Lower leg skin (tissue), 4 donors: ENCODE measurements around the gene XRCC6. TPM values are rescaled to one million over a fixed set of nuclear protein-coding genes. Genes with fewer than 3 reads are reported as not detected.
"Not testable (repeated sequence)": the region's sequence is repeated elsewhere in the genome, so short reads cannot be mapped to it uniquely, and the experiment has no call there.

ENCODE experiments used
- DNase-seq, 2 donors: peaks; one replicate each; pipeline ENCODE4 v3.0.0-alpha.2; 2019; ENCODE audit warnings: low spot score in 2 of 2
- H3K4me3 ChIP-seq: fragments of 200-600 bp; sonication (generic); 2 replicates; pipeline ENCODE4 v1.5.1; 2017; ENCODE audit warnings: mild to moderate bottlenecking, low read depth; ENCODE audit not compliant: poor library complexity, severe bottlenecking
- POLR2A ChIP-seq, 2 donors: fragments of 450-650 bp; IDR thresholded peaks; one replicate each; pipeline ENCODE4 v1.6.1; 2016 to 2017; ENCODE audit warnings: antibody characterized with exemption in 2 of 2, mild to moderate bottlenecking in 1 of 2, moderate library complexity in 1 of 2
- WGBS, 2 donors: methylation state at CpG; one replicate each; pipeline ENCODE4 v1.1.5; 2018; 5-methylcytosine and 5-hydroxymethylcytosine counted together
- intact Hi-C: fragments of 100-400 bp; cut with DNase I; formaldehyde crosslinking; loops from one replicate; pipeline ENCODE4 v1.15.0; 2023; ENCODE audit warnings: low total_unique reads
- total RNA-seq, 4 donors: library from RNA; depleted of rRNA; stranded (reverse); fragments of >200 nt; gene quantifications; one replicate each; pipeline ENCODE4 v1.1.0, GENCODE V29; 2016
- TF ChIP-seq, protein P1 (sequence below), 3 donors: fragments of 450-650 bp; IDR thresholded peaks; one replicate each; pipeline ENCODE4 v1.5.1; 2016; ENCODE audit warnings: antibody characterized with exemption in 3 of 3, mild to moderate bottlenecking in 3 of 3, moderate library complexity in 2 of 3

XRCC6 gene
- total RNA-seq, 4 donors from 2014 or later, result 150 to 204 (median 161) TPM

DNA sequence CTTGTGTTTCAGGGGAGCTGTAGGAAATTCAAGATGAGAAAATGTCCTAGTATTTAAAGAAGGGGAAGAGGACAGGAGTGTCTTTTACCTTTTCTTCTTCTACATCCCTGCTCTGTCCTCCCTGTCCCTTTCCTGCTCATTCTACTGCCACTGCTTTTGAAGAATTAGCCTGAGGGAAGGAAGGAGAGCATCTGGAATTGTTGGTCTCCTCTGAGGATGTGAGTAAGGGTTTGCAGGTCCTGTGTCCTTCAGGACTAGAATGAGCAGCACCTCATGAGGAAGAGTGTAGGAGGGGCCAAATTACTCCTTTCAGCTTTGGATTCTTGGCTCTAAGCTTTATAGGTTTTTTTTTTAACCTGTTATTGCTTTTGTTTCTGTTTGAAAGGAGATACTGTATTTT lies 43.4 kb downstream of the XRCC6 start:
- TF ChIP-seq POLR2A (IDR thresholded peaks at IDR 0.05), result no peak
- TF ChIP-seq, protein P1, sequence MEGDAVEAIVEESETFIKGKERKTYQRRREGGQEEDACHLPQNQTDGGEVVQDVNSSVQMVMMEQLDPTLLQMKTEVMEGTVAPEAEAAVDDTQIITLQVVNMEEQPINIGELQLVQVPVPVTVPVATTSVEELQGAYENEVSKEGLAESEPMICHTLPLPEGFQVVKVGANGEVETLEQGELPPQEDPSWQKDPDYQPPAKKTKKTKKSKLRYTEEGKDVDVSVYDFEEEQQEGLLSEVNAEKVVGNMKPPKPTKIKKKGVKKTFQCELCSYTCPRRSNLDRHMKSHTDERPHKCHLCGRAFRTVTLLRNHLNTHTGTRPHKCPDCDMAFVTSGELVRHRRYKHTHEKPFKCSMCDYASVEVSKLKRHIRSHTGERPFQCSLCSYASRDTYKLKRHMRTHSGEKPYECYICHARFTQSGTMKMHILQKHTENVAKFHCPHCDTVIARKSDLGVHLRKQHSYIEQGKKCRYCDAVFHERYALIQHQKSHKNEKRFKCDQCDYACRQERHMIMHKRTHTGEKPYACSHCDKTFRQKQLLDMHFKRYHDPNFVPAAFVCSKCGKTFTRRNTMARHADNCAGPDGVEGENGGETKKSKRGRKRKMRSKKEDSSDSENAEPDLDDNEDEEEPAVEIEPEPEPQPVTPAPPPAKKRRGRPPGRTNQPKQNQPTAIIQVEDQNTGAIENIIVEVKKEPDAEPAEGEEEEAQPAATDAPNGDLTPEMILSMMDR (IDR thresholded peaks at IDR 0.05), result no peak
- no peak overlapping the region for H3K4me3 ChIP-seq
- DNase-seq, result no peak
- intact Hi-C loops, result no loop called here

DNA sequence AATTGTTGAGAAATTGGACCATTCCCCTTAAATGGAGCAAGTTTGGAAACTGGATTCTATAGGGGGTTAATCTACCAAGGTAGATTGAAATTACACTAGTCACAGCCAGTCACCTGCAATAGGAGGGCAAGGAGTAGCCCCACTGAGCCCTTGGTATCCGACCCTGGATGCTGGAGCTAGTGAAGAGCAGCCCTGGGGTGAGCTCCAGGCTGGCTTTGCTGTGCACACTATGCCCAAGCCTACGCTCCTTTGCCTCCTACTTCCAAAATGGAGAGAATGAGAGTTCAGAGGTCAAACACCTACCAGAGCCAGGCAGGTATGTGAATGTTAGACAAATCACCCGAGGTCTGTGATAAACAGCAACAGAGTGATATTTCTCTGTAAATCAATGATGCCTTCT lies 43.9 kb downstream of the XRCC6 start:
- no peak for TF ChIP-seq POLR2A (IDR thresholded peaks at IDR 0.05)
- peak in 1 of 2 donors; percentile 60 for DNase-seq
- no peak overlapping the region for H3K4me3 ChIP-seq
- intact Hi-C loops, result no loop called here
- WGBS, 2 donors, result 83 to 86% methylated on average over 3 of the region's 3 CpGs

DNA sequence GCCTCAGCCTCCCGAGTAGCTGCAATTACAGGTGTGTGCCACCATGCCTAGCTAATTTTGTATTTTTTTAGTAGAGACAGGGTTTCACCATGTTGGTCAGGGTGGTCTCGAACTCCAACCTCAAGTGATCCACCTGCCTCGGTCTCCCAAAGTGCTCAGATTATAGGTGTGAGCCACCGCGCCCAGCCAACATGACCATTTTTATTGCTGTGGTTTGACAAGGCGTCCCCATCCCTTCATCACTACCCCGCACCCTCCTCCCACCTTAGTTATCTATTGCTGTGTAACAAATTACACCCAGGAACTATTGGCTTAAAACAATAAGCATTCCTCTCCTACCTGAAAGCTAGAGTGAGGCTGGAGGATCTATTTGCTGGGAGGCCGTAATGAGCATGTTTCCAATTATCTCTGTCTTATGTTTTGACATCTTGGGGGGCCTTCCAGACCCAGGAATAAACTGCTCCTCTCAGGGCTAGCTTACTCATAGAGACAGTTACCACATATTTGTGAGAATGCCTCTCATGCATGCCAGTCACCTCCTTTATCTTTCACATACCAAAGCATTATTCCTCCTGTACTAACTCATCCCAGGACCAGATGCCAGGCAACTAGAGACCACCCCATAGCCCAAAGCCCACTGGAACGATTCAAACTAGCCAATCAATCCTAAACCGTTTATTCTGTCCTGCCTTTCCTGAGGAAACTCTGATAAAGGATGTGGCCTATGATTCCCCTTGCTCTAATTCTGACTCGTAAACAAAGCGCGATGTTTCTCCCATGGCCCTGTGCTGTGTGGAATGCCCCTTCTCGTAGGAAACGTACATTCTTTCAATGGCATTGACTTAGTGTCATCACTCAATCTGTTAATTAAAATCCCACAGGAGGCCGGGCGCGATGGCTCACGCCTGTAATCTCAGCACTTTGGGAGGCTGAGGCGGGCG lies 48.1 kb downstream of the XRCC6 start:
- H3K4me3 ChIP-seq, result no peak overlapping the region
- intact Hi-C loops, result no loop called here
- 76 to 91% methylated on average over 21 of the region's 21 CpGs for WGBS, 2 donors

DNA sequence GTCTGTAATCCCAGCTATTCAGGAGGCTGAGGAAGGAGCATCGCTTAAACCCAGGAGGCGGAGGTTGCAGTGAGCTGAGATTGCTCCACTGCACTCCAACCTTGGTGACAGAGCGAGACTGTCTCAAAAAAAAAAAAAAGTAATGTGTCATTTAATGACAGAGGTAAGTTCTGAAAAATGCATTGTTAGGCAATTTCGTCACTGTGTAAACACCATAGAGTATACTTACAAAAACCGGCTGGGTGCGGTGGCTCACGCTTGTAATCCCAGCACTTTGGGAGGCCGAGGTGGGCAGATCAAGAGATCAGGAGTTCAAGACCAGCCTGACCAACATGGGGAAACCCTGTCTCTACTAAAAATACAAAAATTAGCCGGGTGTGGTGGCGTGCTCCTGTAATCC lies 51.0 kb downstream of the XRCC6 start:
- 87 to 92% methylated on average over 10 of the region's 10 CpGs for WGBS, 2 donors
- H3K4me3 ChIP-seq, intact Hi-C loops, DNase-seq: not testable (repeated sequence)

More for the DNA sequence above, 48.1 kb downstream of the XRCC6 start:
- DNase-seq, result no peak
- no peak for TF ChIP-seq POLR2A (IDR thresholded peaks at IDR 0.05)

DNA sequence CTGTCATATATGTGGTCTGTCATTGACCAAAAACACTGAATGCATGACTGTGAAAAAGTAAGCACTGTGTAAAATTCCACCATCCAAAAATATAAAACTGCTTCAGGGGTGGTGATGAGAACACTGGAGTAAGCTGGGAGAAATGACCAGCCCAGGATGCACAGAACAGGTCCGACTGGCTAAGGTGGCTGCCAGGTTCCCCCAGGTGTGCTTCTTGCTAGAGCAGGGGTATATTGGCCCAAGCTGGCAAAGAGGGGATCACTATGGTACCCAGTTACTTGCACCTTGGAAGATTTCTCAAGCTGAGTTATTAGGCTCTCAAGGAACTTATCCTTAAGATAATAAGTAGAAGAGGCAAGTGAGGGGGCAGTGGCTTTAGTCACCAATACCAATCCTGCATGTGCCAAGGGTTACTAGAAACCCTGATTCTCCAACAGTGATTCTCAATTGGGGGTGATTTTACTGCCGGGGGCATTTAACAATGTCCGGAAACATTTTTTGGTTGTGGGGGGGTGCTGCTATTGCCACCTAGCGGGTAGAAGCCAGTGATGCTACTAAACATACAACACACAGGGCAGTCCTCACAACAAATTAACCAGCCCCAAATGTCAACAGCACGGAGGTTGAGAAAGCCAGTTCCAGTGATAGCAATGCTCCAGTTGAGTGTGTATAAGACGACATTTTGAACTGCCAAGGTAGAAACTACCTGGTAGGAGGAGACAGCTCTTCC lies 51.9 kb downstream of the XRCC6 start:
- DNase-seq, result no peak
- H3K4me3 ChIP-seq, result no peak overlapping the region
- no peak for TF ChIP-seq POLR2A (IDR thresholded peaks at IDR 0.05)
- TF ChIP-seq, protein P1 (IDR thresholded peaks at IDR 0.05), result no peak
- intact Hi-C loops, result no loop called here
- 63 to 73% methylated on average over 6 of the region's 6 CpGs for whole genome bisulfite sequencing, 2 donors

DNA sequence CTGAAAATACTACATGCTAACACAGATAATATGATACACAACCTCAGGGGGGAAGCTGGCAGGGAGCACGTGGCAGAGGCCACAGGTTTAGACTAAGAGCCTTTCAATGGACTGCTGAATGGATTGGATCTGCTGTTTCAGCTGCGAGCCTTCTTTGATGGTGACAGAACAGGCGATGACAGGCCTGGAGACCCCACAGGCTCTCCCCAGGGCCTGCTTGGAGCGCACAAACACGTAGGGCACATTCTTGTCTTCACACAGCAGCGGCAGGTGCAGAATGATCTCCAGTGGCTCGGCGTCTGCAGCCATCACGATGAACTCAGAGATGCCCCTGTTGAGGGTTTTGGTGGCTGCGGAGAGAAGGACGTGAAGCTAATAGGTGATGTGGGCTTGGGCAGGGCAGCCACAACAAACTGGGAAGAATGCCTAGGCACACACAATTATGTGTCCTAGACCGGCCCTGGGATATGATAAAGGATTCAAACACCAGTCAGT lies 53.8 kb downstream of the XRCC6 start:
- no peak for DNase-seq
- no peak overlapping the region for H3K4me3 ChIP-seq
- 80 to 84% methylated on average over 12 of the region's 12 CpGs for WGBS, 2 donors
- TF ChIP-seq POLR2A (IDR thresholded peaks at IDR 0.05), result no peak
- TF ChIP-seq, protein P1 (IDR thresholded peaks at IDR 0.05), result no peak
- intact Hi-C loops, result no loop called here

DNA sequence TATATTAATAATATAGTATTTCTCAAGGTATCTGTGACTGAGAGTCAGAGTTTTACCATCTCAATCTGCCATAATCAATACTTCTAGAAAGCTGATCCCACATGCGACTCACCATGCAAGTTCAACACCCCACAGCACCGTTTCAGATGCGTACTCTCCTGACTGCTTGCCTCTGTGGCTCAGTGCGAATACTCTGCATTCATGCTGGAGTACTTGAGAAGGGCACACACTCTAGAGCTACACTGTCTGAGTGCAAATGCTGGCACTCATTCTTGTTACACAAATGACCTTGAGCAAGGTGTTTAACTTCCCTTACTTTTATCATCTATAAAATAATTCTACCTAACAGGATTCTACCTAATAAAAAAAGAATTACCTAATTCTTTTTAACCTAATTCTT lies 55.0 kb downstream of the XRCC6 start:
- intact Hi-C loops, result no loop called here
- TF ChIP-seq, protein P1 (IDR thresholded peaks at IDR 0.05), result no peak
- TF ChIP-seq POLR2A (IDR thresholded peaks at IDR 0.05), result no peak
- no peak for DNase-seq
- H3K4me3 ChIP-seq, result no peak overlapping the region
- WGBS, 2 donors, result 85 to 93% methylated on average over 4 of the region's 4 CpGs
